ENCODE measurements around the gene NFYC.

DNA sequence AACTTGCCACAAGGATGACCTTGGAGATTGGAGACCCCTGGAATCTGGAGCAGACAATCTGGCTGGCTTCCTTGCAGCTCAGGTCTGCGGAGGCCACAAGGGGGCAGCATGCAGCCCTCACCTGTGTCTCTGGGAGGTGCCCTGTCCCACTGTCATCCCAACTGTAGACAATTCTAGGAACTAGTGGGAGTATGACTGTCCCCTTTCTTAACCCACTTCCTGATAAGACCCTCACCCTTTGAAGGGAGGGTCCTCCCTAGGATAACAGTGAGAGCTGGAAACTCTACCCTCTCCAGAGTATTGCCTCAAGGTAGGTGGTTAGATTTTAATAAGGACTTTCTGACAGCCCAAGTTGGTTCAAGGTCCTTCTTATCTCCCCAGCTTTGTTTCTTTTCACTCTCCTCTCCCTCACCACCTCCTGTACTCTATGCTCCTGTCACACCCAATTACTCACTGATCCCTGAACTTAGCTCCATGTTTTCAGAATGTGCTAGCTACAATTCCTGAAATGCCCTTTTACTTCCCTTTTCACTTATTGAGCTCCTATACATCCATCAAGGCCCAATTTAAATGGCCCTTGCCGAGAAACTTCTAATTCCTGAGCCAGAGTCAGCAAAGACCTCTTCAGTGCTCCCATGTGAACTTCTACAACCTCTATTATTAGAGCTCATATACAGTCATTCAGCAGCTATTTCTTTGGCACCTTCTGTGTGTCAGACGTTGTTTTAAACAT is 82.9 kb downstream of the NFYC start:
- TF ChIP-seq CTCF (IDR thresholded peaks at IDR 0.05) (peak; percentile 66 to 79 (median 76)), POLR2A (IDR thresholded peaks at IDR 0.05) (no peak)

All from uterus (tissue), 2 donors.